Activated gamma-delta T cell treated with anti-CD3 and anti-CD28 coated beads, Interleukin-2, amount 50 U/mL, for 16 hours (primary cell): ENCODE data around the gene DSCAML1.
A peak's percentile ranks its signal among the peaks of the same experiment; 100 is the strongest.

Source experiments
- DNase-seq: peaks from one replicate; pipeline ENCODE4 v3.0.0-alpha.2; 2020; ENCODE audit warnings: low read depth

The DSCAML1 gene, protein sequence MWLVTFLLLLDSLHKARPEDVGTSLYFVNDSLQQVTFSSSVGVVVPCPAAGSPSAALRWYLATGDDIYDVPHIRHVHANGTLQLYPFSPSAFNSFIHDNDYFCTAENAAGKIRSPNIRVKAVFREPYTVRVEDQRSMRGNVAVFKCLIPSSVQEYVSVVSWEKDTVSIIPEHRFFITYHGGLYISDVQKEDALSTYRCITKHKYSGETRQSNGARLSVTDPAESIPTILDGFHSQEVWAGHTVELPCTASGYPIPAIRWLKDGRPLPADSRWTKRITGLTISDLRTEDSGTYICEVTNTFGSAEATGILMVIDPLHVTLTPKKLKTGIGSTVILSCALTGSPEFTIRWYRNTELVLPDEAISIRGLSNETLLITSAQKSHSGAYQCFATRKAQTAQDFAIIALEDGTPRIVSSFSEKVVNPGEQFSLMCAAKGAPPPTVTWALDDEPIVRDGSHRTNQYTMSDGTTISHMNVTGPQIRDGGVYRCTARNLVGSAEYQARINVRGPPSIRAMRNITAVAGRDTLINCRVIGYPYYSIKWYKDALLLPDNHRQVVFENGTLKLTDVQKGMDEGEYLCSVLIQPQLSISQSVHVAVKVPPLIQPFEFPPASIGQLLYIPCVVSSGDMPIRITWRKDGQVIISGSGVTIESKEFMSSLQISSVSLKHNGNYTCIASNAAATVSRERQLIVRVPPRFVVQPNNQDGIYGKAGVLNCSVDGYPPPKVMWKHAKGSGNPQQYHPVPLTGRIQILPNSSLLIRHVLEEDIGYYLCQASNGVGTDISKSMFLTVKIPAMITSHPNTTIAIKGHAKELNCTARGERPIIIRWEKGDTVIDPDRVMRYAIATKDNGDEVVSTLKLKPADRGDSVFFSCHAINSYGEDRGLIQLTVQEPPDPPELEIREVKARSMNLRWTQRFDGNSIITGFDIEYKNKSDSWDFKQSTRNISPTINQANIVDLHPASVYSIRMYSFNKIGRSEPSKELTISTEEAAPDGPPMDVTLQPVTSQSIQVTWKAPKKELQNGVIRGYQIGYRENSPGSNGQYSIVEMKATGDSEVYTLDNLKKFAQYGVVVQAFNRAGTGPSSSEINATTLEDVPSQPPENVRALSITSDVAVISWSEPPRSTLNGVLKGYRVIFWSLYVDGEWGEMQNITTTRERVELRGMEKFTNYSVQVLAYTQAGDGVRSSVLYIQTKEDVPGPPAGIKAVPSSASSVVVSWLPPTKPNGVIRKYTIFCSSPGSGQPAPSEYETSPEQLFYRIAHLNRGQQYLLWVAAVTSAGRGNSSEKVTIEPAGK (N-terminal part only)

DNA sequence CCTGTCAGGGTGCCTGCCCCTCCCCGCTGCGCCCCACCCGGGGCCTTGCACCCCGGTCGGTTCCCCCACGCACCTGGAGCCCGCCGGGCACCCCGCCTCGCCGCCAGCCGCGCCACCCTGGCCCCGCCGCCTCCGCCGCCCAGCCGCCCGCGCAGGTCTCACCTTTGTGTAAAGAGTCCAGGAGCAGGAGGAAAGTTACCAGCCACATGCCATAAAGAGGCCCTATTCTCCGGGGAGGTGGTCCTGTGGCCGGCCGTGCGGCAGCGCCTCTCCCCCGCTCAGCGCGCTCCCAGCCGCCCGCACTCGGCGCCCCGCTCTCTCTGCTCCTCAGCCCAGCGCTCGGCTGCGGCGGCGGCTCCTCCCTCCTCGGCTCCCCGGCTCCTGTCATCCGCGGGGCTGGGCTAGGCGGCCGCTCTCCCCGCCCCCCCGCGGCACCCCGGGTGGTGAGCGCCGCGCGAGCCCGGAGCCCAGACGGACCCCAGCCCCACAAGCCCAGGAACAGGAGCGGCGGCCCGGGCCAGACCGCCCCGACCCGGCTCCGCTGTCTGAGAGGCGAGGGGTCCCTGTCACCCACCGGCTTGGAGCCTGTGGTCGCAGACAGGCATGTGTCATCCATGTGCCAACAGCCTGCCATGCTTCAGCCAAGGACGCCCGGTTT, at the start of gene DSCAML1:
Gene DSCAML1 (minus strand): TSS at position 345 of the 658 bp plus-strand sequence. CDS start 137 bp downstream, at position 208.
- DNase-seq: no peak

DNA sequence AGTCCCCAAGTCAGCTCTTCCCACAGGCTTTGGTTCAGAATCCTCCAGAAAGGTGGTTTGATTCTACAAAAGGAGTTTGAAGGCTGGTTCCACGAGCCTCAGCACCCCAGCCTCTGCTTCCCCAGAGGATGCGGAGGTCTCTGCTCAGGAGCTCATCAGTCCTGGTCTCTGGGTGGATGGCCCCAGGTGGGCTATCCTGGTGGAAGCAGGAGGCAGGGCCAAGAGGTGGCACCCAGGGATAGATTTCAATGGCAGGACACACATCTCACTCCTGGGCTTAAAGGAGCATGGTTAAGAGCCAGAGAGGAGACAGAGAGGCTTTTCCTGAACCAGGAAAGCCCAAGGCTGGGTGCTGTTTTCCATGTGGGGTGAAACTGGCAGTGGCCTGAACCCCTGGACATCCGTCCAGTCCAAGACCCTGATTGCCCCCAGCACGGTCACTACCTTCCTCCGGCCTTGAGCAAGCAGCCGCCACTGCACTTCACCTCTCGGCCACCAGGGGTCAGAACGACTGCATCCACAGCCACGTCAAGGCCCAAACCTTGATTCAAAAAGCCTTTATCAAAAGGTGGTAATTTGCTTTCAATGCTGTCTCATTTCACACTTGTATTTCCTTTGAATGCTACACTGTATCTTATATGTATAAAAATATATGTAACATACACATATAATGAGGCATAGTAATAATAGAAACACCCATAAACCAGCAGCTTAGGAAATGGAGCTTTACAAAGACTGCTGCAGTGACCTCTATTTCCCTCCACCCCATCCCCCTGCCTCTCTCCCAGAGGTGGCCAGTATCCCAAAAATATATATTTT, 46.9 kb upstream of the DSCAML1 start:
- DNase-seq: peak; percentile 76

DNA sequence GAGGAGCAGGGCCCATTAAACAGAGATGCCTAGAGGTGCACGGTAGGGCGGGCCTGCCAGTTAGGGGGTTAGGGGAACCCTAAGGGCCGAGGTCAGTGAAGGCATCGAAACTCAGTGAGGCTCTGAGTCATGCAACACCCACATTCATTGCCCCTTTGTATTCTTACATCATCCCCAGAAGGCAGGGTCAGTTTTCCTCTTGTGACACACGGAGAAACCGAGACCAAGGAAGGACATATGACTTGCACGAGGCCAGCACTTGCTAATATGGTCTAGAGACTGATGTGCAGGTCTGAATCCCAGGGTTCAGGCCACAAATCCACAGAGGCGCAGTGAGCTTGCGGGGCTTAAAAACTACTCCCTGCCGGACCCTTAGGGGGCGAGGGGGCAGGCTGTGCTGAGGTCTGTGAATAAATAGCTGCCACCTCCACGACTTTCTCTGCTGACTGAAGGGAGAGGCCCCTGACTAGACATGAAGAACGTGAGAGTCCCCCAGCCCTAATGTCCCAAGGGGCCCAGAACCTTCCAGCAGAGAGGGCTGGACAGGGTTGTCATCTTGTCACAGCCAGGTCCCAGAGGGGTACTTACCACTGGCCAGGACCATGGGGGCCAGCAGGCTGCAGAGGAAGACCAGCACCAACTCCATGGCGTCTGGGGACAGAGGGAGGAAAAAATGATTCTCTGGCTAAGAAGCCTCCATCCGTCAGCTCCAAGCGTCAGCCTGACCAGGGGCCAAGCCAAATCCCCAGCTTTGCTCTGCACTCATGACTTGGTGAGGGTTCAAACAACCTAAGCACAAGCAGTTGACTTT, 45.3 kb upstream of the DSCAML1 start:
- no peak for DNase-seq

DNA sequence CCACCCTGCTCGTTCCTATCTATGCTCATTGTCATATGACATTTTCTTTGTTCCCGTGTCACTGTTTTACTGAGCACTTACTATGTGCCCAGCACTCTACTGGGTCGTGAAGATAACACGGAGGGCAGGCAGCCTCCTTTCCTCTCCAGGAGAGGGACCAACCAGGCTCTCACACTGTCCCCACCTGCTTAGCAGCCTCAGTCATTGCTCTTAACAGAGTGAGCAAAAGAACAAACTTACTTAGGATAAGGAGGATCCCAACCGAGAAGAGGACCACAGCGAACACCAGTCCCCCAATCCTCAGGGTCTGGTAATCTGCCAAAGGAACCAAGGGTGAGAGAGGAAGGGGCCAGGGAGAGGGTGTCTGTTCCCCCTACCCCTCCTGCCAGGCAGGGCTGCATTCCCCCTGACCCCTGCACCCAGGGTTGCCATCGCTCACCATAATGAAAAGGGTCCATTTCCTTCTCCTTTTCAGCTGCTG, 44.6 kb upstream of the DSCAML1 start:
- DNase-seq: no peak

DNA sequence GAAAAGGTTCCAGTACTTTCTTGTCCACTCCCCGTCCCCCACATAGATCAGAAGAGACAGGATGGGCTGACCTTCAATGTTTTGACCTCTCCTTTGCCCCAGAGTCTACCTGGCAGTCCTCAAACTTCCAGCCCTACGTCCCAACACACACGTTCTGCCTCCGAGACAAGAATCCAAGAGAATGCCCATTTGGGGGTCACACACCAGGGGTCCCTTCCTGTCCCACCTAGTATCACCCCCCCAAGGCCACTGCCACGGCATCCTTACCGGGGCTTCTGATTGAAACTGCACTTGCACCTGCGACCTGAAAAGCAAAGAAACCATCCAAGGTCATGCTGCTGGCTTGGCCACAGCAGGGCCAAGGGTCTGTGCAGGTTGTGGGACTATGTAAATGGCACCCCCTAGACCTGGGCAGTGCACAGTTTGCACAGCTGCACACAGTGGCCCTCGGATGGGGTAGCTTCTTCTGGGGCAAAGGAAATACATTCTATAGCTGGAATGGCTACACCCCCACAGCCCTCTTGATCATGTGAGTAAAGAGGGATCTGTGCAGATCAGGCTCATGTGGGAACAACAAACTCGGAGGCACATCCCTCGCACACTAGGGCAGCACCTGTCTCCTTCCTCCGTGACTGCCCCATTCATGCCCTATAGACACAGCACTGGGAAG, 44.0 kb upstream of the DSCAML1 start:
- DNase-seq: no peak

DNA sequence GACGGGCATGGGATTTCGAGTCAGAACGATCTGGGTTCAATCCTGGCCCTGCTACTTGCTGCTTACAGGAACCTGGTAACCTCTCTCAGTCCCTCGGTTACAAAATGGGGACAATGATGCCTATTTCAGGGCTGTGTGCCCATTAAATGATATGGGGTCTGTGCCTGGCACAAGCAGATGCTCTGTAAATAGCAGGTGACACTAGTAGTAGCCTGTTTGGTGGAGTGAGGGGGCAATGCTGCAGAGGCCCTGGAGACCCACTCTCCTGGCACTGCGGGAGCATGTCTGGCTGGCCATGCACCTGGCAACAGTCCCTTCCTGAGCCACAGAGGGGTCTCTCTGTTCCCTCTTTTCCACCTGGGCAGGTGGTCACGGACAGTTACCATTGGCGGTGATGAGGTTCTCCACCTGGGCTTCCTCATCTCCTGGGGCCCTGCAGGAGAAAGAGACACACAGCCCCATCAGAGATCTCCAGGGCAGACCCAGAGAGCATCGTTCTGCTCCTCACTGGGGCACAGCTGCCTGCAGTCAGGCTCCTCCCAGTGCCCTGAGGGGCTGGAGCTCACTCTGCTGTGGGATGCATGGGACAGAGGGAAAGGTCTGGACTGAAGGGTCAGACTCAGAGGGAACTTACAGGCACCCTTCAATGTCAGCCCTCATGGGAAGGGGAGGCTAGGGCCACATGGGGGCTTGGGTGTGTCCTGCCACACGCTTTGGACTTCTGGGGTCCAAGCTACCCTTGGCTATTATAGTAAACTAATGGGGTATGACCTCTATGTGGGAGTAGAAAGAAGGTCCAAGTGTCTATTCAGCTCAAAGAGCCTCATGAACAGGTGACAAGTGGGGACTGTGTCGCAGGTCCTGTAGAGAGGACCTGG, 43.2 kb upstream of the DSCAML1 start:
- no peak for DNase-seq

DNA sequence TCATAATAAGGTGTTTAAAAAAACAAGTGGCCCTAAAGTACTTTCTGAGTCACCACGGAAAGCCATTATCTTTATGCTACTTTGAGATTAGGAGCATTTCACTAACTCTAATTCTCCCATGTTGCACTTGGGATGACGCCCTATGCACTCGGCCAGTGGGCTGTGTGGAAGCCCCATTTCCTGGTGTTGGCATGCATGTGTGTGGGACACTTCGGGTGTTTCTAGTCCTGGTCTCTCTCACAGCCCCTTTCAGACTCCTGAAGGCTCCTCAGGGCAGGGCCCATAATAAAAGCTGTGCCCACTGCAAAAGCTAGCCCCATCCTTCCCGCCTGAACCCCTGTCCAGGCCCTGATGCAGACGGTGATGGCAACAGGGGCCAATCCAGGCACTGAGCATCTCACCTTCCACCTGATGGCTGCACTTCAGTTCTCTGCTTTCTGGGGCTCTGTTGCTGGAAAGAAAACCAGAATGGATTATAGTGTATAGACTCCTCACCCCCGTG, 42.4 kb upstream of the DSCAML1 start:
- no peak for DNase-seq

DNA sequence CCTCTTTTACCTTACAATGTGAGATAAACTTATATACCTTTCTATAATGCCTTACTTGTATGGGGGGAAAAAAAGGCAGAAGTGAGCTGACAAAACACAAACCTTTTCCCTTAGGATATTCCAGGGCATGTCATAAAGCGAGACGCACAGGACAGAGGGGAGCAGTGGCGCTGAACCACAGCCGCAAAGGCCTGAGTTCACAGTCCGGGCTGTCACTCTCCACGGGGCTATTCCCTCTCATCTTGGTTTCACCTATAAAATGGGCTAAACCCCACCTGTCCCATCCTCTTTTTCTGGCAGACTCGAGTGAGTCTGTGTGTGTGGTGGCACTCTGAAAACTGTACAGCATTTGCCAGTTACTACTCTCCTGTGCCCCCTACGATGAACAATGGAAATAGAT, 41.9 kb upstream of the DSCAML1 start:
- DNase-seq: no peak

DNA sequence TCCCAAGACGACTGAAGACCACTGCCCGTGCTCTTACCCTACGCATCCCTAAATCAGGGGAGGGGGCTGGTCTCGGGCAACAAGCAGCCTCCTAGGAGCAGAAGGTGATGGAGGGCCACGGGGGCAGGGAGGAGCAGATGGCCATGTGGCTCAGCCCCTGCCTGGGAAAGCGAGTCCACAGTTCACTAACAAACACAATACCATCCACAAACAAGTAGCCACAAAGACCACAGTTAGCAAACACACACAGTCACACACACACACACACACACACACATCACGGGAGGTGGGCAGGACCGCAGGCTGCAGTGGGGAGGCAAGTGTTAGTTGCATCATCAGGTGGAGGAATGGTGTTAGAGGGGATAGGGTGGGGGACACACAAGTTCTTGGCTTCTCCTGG, 40.8 kb upstream of the DSCAML1 start:
- DNase-seq: no peak

DNA sequence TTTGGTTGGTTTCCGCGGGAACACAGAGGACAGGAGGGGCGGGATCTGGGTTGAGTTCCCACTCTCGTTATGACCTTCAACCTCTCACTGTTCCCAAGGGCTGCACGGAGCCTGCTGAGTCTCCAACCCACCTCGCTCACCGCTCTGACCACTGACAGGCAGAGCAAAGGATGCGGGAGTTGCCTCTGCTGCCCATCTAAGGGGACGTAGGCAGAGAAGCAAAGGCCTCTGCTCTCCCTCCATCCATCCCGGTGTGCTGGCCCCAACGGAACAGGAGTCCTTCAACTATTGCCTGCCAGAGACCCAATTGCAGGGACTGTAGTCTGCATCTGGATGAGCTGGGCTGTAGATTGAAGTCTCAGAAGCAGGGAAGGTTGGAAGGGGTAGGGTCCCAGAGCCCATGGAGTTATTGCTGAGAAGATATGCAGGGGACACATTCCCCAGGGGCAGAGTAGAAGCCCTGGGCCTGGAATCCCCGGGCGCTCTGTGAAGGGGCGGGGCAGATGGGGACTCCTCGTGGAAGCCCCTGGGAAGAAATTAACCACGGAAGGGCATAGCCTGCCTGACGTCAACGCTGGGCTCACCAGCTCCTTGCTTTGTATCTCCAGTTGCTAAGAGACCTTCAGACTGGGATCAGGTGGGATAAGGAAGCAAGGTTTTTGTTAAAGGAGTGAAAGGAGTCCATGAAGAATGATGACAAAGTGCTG, 40.2 kb upstream of the DSCAML1 start:
- DNase-seq: no peak

DNA sequence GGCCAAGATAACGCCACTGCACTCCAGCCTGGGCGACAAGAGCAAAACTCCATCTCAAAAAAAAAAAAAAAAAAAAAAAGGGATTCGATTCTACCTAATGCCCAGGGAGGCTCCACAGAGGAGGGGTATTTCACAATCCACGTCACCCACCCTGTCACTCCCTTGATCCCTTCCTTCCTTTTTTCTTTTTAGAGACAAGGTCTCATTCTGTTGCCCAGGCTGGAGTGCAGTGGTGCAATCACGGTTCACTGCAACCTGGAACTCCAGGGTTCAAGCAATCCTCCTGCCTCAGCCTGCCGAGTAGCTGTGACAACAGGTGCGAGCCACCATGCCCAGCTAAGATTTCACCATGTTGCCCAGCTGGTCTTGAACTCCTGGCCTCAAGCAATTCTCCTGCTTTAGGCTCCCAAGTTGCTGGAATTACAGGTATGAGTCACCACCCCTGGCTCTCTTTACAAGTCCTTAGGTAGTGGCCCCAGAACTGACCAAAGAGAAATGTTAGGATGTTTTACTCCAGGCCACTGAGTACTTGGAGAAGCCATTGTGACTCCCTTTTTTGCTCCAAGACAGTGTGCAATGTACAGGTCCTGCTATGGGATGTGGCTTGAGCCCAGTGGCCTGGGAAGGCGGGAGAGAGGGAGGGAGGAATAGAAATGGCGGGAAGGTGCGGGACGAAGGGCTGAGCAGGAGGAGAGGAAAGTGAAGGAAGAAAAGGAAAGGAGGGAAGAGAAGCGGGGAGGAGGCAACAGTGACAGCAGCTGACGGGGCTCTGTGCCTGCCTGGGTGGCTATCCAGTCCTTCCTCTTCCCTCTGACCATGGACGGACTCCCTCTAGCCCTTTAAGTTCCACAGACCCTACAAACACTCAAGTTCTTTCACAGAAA, 39.3 kb upstream of the DSCAML1 start:
- DNase-seq: no peak

DNA sequence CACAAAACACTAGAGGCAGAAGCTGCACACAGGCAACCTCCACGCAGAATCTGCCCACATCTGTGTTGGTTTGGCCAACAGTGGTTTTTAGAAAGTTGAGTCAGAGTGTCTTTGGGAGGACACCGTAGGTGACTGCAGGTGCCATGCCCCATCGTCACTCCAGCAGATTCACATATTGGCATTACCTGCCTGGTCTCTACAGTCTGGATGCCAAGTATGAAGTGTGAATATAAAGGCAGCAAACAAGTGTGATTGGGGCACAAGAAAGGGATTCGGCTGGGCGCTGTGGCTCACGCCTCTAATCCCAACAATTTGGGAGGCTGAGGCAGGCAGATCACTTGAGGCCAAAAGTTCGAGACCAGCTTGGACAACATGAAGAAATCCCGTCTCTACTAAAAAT, 38.6 kb upstream of the DSCAML1 start:
- no peak for DNase-seq

DNA sequence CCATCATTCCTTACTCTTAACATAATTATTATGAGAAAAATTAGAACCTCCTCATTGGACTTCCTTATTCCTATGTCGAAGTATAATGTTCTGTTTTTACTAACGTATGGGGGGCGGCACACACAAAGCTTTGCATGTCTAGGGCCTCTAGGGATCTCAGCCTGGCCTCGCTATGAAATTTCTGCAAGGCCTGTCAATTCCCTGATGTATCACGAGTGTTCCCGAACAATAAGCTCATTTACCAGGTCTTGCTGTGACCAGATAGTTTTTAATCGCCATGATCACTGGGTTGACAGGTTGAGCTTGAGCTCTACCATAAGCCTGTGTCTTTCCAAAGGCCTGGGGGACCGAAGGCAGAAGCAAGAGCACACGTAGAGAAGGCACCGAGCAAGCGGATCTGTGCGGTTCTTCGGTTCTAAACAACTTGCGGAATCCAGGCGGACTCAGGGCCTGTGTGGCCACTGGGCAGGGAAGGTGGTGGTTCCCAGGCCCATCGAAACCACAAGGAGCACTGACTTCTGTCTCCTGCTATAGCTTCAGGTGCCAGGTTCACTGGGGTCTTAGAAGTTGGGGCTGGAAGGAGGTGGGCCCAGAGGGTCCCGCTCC, 37.9 kb upstream of the DSCAML1 start:
- DNase-seq: no peak

DNA sequence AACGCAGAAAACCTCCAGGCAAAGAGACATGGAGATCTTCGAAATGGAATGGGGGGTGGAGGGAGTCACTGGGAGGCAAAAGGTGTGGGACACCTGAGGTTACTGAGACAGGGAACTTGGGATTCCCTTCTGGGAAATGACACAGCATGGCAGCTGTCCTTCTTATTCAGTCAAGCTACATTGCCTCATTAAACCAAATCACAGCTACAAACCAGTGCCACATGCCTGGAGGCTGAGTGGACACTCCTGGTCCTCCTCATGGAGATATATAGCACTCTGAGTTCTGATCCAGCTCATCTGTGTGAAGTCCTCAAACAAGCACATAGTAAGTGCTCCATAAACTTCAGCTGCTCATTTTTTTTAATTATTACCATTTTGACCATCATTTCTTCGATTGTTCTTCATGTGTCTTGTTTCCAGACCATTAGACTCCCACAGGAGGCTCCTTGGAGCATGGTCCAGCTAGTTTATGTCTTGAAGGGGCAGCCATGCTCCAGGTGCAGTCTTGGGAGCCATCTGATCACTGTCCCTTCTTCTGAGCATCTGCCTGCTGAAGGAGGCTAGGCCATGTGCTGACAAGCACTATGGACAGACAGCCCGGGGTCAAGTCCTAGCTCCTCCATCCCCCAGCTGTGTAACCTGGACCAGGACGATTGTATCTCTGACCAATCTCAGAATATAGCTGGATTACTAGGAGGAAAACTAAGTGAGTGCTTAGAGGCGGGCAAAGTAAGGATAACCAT, 37.2 kb upstream of the DSCAML1 start:
- no peak for DNase-seq

DNA sequence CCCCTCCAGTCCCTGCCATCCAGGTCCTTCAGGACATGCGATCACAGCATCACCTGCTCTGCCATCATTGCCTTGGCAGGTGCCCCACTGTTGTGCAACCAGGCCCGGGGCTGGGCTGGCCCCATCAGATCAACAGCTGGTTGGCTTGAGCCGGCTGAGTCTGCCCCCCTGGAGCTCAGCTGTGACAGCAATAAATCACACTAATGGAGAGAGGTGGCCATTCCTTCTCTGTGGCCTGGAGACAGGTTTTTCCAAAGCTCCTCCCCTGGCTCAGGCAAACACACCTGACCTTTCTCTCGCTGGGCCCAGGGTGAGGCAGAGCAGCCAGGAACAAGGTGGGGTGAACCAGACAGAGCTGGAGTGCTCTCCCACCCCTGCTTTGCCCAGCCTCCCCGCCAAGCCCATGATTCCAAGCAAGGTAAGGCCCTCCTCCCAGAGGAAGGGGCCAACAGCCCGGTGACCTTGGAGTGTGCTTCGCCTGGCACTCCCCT, 36.4 kb upstream of the DSCAML1 start:
- no peak for DNase-seq
